ENCODE data around the gene C12orf76.
"Not testable (repeated sequence)": the region's sequence is repeated elsewhere in the genome, so short reads cannot be mapped to it uniquely, and the experiment has no call there.

Gene C12orf76

DNA sequence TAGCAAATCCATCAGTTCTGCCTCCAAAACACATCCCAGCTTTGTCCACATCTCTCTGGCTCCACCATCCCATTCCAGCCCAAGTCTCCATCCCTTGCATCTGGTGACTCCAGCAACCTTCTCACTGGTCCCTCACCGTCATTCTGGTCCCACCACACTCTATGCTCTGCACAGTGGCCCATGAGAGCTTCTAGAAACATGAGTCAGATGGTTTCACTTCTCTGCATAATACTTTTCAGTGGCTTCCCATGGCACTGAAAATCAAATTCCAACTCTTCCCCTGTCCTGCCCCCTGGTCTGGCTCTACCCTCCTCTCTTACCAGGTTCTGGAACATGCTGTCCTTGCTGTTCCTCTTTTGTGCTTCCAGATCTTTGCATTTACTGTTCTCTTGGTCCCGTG is 17.2 kb upstream of the C12orf76 start:
- no peak for DNase-seq (ENCODE audit: low spot score)
- FAIRE-seq: no peak

DNA sequence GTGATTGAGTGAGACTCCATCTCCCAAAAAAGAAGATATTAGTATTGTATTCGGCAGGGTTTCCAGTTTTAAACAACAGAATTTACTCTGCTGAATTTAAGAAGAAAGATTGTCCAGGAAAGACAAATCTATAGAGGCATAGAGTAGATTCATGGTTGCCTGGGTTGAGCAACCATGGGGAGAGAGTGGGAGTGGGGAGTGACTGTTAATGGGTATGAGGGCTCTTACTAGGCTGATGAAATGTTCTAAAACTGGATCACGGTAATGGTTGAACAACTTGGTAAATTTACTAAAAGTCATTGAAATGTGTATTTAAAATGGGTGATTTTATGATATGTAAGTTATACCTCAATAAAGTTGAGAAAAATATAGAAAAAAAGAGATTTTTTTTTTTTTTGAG is 13.9 kb upstream of the C12orf76 start:
- no peak for FAIRE-seq
- DNase-seq (ENCODE audit: low spot score): no peak

GRCh38 chr12:110059651-110060000 is 11.3 kb upstream of the C12orf76 start:
- DNase-seq (ENCODE audit: low spot score): no peak
- FAIRE-seq: no peak

- no peak for FAIRE-seq
Observed at GRCh38 chr12:110058875-110059615, 10.7 kb upstream of the C12orf76 start.

GRCh38 chr12:110056643-110057042 is 8.3 kb upstream of the C12orf76 start:
- FAIRE-seq; DNase-seq (ENCODE audit: low spot score): not testable (repeated sequence)

More at GRCh38 chr12:110058875-110059615, 10.7 kb upstream of the C12orf76 start:
- no peak for DNase-seq (ENCODE audit: low spot score)

DNA sequence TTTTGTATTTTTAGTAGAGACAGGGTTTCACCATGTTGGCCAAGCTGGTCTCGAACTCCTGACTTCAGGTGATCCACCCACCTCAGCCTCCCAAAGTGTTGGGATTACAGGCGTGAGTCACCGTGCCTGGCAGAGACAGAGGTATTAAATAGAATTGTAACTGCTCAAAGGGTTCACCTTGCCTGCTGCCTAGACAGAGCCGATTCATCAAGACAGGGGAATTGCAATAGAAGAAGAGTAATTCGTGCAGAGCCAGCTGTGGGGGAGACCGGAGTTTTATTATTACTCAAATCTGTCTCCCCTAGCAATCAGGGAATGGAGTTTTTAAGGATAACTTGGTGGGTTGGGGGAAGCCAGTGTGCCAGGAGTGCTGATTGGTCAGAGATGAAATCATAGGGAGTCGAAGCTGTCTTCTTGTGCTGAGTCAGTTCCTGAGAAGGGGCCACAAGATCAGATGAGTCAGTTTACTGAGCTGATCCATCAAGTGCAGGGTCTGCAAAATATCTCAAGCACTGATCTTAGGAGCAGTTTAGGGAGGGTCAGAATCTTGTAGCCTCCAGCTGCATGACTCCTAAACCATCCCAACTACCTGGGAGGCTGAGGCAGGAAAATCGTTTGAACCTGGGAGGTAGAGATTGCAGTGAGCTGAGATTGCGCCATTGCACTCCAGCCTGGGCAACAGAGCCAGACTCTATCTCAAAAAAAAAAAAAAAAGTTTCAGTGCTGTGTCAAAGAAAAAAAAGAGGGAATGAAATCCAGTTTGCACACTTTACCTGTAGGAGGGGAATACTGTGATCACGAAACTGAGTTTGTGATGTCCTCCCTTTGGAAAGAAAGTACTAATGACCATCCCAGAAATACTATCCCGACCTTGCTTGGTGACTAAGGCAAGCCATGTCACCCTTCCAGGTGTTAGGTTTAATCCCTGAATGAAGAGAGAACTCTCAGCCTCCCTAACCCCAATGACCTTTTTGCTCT is 7.3 kb upstream of the C12orf76 start:
- DNase-seq (ENCODE audit: low spot score): peak; percentile 17
- FAIRE-seq: not testable (repeated sequence)

- DNase-seq (ENCODE audit: low spot score): no peak
Observed at GRCh38 chr12:110050927-110051326, 2.6 kb upstream of the C12orf76 start.

DNA sequence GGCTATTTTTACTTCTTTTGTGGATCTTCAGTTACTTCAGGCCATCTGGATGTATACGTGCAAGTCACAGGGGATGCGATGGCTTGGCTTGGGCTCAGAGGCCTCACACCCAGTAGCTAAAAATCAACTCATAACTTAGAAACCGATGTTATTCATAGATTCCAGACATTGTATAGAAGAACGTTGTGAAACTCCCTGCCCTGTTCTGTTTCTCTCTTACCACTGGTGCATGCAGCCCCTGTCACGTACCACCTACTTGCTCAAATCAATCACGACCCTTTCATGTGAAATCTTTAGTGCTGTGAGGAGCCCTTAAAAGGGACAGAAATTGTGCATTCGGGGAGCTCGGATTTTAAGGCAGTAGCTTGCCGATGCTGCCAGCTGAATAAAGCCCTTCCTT is 1.3 kb upstream of the C12orf76 start:
- not testable (repeated sequence) for DNase-seq (ENCODE audit: low spot score); FAIRE-seq

More at GRCh38 chr12:110050927-110051326, 2.6 kb upstream of the C12orf76 start:
- no peak for FAIRE-seq

DNA sequence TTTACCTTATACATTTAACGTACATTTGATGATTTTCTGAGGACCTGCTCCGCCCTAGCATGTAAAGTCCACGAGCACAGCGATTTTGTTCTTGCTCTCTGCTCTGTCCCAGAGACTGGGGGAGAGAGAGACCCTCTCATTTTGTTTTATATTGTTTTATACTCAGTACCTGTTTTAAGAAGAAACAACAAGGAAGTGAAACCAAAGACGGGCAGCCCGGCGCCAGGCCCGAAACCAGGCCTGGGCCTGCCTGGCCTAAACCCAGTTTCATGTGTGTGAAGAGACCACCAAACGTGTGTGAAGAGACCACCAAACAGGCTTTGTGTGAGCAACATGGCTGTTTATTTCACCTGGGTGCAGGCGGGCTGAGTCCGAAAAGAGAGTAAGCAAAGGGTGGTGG is 712 bp upstream of the C12orf76 start:
- DNase-seq (ENCODE audit: low spot score); FAIRE-seq: not testable (repeated sequence)

- FAIRE-seq (no peak), DNase-seq (ENCODE audit: low spot score) (no peak)
Observed at GRCh38 chr12:110047297-110047940, 903 bp downstream of the C12orf76 start.

DNA sequence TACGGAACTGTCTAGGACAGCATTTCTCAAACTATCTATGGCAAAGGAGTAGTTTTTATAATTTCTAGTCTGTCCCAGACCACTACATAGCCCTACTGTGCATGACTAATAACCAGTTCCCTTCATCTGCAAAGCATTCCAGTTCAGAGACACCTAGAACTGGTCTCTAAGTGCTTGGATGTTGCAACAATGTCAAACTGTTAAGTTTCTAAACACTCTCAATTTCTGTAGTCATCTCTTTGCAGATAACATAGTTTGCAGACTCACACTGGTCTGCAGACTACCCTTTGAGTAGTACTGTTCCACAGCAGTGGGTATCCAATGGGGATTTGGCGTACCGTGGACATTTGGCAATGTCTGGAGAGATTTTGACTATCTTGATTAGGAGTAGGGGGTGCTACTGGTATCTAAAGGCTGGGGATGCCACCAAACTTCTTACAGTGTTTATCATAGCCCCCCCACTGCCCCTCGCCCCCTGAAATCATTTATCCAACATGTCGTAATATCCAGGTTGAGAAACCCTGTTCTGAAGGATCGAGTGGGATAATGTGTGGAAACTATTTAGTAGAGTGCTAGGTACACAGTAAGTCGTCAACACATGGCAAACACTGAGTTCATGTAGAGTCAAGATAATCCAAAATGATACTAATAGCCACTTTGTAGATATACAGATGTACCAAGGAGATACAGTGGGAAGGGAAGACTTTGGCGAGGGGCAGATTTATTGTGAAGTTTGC is 1.7 kb downstream of the C12orf76 start:
- FAIRE-seq: no peak
- no peak for DNase-seq (ENCODE audit: low spot score)

DNA sequence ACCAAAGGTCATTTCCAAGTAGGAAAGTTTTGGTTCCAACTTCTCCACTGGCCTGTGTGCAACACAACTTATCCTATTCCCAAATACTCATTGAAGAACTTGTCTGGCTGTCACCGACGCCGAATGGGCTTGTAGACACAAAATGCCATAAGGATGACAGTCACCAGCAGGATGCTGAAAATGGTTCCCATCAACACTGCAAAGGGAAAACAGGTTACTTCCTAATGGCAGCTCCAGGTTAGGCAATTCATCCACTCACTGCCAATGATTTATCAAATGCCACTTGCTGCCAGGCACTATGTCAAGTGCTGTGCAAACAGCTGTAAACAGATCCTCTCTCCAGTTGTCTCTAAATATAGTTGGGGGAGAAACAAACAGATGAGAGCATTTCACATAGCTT is 6.1 kb downstream of the C12orf76 start:
- FAIRE-seq (no peak), DNase-seq (ENCODE audit: low spot score) (no peak)

DNA sequence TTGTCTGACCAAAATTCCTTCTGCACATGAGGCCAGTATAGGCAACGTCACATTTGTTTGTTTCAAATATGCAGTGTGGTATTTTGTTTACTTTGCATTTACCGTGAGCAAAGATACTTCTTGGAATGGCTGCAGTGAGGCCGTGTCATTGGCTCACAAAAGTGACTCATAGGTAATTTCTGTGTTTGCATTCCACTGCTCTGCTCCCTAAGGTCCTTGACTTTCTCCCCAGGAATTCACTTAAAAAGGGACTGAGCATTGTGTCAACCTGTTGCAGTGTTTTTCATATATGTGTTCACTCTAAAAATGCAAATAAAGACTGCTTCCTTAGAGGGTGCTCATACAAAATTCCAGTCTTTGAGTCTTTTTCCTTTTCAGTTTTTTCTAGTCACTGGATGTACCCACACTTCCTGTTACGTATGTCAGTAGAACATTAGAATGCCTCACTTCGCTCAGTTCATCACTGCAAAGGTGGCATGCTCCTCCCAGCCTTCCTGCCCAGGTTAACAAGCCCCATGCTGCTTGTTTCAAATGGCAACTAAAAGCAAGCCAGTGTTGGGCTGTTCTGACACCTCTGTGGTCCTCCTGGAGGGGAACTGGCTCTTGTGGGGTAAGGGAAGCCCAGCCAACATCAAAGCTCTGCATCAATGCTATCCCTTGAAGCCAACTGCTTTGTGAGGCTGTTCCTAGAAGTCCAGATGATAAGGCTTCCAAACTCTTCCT is 9.1 kb downstream of the C12orf76 start:
- FAIRE-seq: no peak
- DNase-seq (ENCODE audit: low spot score): peak; percentile 58

GRCh38 chr12:110038741-110039084 is 9.6 kb downstream of the C12orf76 start:
- FAIRE-seq (no peak), DNase-seq (ENCODE audit: low spot score) (no peak)

- DNase-seq (ENCODE audit: low spot score) (no peak), FAIRE-seq (no peak)
Observed at GRCh38 chr12:110037315-110037714, 11.0 kb downstream of the C12orf76 start.

DNA sequence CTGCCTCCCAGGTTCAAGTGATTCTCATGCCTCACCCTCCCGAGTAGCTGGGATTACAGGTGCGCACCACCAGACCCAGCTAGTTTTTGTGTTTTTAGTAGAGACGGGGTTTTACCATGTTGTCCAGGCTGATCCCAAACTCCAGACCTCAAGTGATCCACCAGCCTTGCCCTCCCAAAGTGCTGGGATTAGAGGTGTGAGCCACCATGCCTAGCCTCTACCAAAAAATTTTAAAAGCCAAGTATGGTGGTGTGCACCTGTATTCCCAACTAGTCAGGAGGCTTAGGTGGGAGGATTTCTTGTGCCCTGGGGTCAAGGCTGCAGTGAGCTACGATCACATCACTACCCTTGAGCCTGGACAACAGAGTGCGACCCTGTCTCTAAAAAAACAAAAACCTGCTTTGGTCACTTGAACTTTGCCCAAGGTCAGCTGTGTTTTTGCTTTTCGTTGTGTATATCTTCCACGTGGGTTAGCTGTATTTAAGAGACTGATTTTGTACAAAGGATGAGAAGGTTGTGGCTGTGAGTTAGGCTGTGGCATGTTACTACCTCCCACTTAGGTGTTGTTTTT is 12.7 kb downstream of the C12orf76 start:
- FAIRE-seq (no peak), DNase-seq (ENCODE audit: low spot score) (no peak)

- FAIRE-seq (no peak), DNase-seq (ENCODE audit: low spot score) (no peak)
Observed at GRCh38 chr12:110033888-110034287, 14.4 kb downstream of the C12orf76 start.

GRCh38 chr12:110029290-110029815 is 19.0 kb downstream of the C12orf76 start:
- FAIRE-seq (no peak), DNase-seq (ENCODE audit: low spot score) (no peak)

- FAIRE-seq (no peak), DNase-seq (ENCODE audit: low spot score) (no peak)
Observed at GRCh38 chr12:110028323-110028722, 20.0 kb downstream of the C12orf76 start.

DNA sequence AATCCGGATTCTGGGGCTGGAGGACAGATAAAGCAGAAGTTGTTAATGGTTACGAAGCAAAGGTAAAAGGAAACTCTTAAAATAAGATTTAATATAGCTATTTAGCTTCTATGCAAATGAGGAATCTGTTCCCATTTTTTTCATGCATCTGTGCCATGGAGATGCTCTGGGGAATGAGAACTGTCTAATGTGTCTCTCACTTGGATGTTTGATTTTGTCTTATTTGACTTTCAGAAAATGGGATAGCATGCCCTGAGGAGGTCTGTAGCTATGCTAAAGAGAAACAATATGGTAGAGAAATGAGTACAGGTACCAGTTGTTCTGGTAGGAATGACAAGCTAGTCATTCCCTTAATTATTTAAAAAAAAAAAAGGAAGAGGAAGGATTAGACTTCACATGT is 24.3 kb downstream of the C12orf76 start:
- FAIRE-seq: no peak
- no peak for DNase-seq (ENCODE audit: low spot score)

Measured in urothelium cell line (cell line).